ENCODE results near the gene CD300LB.

CD300LB gene

GRCh38 chr17:74549343-74549742 is 18.1 kb upstream of the CD300LB start:
- no peak for DNase-seq (ENCODE audit: extremely low read depth, low read depth)
- TF ChIP-seq CTCF (IDR thresholded peaks at IDR 0.05; ENCODE audit: low read depth, low read length, missing control alignments) = no peak
- no peak overlapping the region for H3K4me3 ChIP-seq (replicated peaks; ENCODE audit: low read depth, low read length)

GRCh38 chr17:74547736-74548135 is 16.5 kb upstream of the CD300LB start:
- no peak for DNase-seq (ENCODE audit: extremely low read depth, low read depth)
- no peak for TF ChIP-seq CTCF (IDR thresholded peaks at IDR 0.05; ENCODE audit: low read depth, low read length, missing control alignments)

GRCh38 chr17:74547264-74547663 is 16.0 kb upstream of the CD300LB start:
- no peak for TF ChIP-seq CTCF (IDR thresholded peaks at IDR 0.05; ENCODE audit: low read depth, low read length, missing control alignments)
- DNase-seq (ENCODE audit: extremely low read depth, low read depth) = no peak

More at GRCh38 chr17:74547736-74548135, 16.5 kb upstream of the CD300LB start:
- H3K4me3 ChIP-seq (replicated peaks; ENCODE audit: low read depth, low read length) = no peak overlapping the region

GRCh38 chr17:74546586-74546985 is 15.3 kb upstream of the CD300LB start:
- TF ChIP-seq CTCF (IDR thresholded peaks at IDR 0.05; ENCODE audit: low read depth, low read length, missing control alignments) = no peak
- no peak for DNase-seq (ENCODE audit: extremely low read depth, low read depth)
- no peak overlapping the region for H3K4me3 ChIP-seq (replicated peaks; ENCODE audit: low read depth, low read length)

More at GRCh38 chr17:74547264-74547663, 16.0 kb upstream of the CD300LB start:
- no peak overlapping the region for H3K4me3 ChIP-seq (replicated peaks; ENCODE audit: low read depth, low read length)

- no peak for DNase-seq (ENCODE audit: extremely low read depth, low read depth)
- H3K4me3 ChIP-seq (replicated peaks; ENCODE audit: low read depth, low read length) = no peak within 1 kb of the TSS
- TF ChIP-seq CTCF (IDR thresholded peaks at IDR 0.05; ENCODE audit: low read depth, low read length, missing control alignments) = no peak
These were observed 14.6 kb upstream of the CD300LB start, which contains the start of gene CD300C for GRCh38 chr17:74545843-74546230. CD300C (minus strand) TSS chr17:74546115; CDS start chr17:74545782, 333 bp downstream.

GRCh38 chr17:74544991-74545842 is 13.9 kb upstream of the CD300LB start:
- DNase-seq (ENCODE audit: extremely low read depth, low read depth) = no peak
- TF ChIP-seq CTCF (IDR thresholded peaks at IDR 0.05; ENCODE audit: low read depth, low read length, missing control alignments) = no peak
- no peak overlapping the region for H3K4me3 ChIP-seq (replicated peaks; ENCODE audit: low read depth, low read length)
